Stimulated activated CD4-positive, alpha-beta T cell treated with anti-CD3 and anti-CD28 coated beads, TNF-alpha, amount 100 ng/mL, for 1 hour (primary cell): ENCODE results near the gene MBP.
"Not testable (repeated sequence)": the region's sequence is repeated elsewhere in the genome, so short reads cannot be mapped to it uniquely, and the experiment has no call there.

ENCODE experiments used
- DNase-seq, 3 donors: peaks; one replicate each; pipeline ENCODE4 v3.0.0-alpha.2; 2020; ENCODE audit warnings: low read depth in 3 of 3, low spot score in 1 of 3

MBP gene

GRCh38 chr18:77035380-77036187 is 97.0 kb downstream of the MBP start:
- DNase-seq = no peak

DNA sequence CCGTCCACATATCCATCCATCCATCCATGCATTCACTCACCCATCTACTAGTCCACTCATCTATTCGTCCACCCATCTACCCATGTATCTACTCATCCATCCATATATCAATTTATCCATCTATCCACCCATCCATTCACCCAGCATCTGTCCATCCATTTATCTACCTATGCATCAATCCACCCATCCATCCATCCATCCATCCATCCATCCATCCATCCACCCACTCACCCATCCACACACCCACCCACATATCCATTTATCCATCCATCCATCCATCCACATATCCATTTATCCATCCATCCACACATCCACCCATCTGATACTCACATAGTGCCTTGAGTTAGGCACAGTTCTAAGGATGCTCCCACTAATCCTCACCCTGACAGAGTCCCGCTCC is 99.0 kb downstream of the MBP start:
- DNase-seq = no peak

- DNase-seq = no peak
These were observed 100.3 kb downstream of the MBP start for GRCh38 chr18:77032181-77032701.

- no peak for DNase-seq
These were observed 100.9 kb downstream of the MBP start for GRCh38 chr18:77031662-77032061.

DNA sequence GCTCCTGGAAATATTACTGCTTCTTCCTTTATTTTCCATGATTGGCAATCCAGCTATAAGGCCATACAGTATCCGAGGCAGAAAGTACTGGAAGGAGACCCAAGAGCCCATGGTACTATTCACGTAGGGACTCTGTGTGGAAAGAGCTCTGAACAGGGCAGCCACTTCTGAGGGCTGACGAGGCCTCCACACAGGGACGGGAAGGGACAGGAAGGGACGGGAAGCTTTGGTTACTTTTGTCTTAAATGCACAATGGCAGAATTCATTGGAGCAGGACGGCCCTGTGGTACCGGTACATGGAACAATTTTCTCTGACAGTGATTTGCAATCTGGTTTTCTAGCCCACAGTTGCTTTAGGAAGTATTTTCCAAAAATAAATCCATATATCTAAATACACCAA is 102.4 kb downstream of the MBP start:
- no peak for DNase-seq

- no peak for DNase-seq
These were observed 106.7 kb downstream of the MBP start for GRCh38 chr18:77025831-77026363.

GRCh38 chr18:77025123-77025522 is 107.5 kb downstream of the MBP start:
- no peak for DNase-seq

DNA sequence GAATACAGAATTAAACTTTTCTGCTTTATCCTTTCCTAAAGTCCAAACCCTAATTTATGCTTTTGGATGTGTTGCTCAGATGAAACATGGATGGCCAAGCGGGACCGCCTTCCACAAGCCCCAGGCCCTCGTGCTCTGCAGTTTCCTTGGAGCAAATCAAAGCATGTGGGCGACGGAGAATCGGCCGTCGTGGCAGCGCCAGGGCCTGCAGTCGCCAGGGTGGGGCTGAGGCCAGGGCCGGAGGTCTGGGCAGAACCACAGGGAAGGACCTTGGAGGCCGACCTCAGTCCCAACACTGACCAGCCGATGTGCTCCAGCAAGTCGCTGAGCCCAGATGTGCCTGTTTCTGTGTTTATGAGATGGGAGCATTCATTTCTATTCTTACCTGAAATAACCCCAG is 108.1 kb downstream of the MBP start:
- DNase-seq = no peak

DNA sequence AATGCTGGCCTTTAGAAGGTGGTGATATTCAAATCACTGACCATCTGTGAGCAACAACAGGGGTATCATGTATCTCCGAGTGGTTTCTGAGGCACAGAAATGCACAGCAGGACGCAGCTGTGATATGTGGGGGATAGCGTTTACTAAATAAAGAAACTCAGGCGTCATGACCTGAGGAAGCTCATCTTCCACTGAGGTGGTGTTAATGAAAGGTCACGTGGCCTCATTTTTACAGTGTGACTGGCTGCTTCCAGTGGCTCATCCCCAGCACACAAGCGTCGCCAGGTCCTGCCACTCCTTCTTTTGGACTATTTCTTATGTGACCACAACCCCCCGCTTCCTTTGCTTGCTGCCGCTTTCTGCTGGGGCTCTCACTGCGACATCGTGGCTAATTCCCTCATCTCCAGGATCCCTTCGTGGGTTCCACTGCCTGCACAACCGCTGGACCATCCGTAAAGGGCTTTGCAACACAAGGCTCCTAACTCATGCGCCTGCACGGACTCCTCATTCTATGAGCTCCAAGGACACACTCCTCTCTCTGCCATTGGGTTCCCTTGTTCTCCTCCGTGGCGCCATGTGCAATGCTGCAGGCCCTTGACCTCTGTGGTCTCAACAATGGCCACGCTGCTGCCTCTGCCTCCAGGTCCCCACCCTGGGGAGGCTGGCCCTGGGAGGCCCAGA is 109.3 kb downstream of the MBP start:
- no peak for DNase-seq

DNA sequence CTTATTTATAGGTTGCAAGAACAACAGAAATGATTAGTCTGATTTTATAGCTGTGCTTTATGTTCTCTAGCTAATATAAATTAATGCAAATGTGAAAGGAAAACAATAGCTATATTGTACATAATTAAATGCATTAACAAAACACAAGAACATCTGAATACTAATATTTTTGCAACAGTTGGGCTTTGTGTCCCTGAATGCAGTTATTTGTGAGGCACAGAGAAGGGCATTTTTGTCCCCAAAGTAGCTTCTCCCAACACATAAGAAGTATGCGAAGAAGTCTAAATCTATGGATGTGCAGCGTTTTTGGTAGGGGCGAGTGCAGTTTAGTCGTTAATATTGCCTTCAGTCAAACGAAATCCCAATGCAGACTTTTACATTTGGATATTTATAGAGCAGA is 110.0 kb downstream of the MBP start:
- DNase-seq = no peak

DNA sequence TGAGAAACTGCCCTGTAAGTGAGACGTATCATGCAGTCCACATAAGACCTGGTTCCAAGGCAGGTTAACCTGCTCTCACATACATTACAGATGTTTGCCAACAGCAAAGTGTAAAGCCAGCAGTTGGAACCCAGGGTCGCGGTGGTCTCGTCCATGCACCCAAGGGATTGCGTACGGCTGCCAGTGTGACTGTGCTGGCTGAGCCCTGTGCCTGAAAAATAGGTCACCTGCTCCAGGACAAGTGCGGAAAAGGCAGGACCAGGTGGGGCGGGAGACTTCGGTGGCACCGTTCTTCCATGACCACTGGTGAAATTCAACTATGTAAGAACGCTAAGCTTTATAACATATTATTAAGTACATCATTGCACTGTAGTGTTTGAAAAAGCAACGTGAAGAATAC is 110.5 kb downstream of the MBP start:
- no peak for DNase-seq

GRCh38 chr18:77021478-77021877 is 111.1 kb downstream of the MBP start:
- not testable (repeated sequence) for DNase-seq

DNA sequence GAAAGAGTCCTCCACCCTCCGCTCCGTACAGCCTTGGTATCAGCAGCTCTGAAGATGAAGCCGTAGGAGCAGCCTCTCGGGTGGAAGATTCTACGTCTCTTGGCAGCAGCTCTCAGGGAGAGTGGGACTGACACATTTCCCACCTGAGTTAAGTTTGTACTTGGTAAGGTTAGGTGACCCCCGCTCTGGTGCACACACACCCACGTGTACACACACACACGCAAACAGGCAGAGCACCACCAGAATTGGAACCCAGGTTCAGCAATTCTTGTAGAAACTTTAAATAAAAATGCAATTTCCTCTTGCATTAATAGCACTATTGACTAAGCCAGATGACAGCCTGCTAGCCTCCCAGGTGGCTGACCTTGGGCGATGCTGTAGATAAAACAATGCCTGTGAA is 111.5 kb downstream of the MBP start:
- DNase-seq = no peak

GRCh38 chr18:77020561-77020960 is 112.0 kb downstream of the MBP start:
- no peak for DNase-seq

DNA sequence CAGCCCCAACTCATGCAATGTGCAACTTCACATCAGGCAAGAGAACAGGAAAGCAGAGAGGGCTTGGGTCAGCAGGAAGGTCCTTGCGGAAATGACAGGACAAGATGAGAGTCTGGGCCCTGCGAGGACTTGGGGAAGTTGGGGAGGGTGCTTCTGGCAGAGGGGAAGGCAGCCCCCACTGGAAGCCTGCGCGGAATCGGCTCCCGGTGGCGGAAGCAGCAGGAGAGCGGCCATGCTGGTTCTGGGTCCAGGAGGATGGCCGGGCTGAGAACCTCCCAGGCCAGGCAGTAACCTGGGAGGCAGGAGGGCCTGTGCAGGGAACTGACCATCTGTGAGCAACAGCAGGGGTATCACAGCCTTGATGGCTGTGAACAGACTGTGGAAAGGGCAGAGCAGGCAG is 112.9 kb downstream of the MBP start:
- DNase-seq = no peak

- DNase-seq = not testable (repeated sequence)
These were observed 113.9 kb downstream of the MBP start for GRCh38 chr18:77018650-77019049.

GRCh38 chr18:77017355-77017754 is 115.2 kb downstream of the MBP start:
- no peak for DNase-seq

GRCh38 chr18:77016936-77017335 is 115.6 kb downstream of the MBP start:
- no peak for DNase-seq

GRCh38 chr18:77015771-77016710 is 116.5 kb downstream of the MBP start:
- DNase-seq = no peak

DNA sequence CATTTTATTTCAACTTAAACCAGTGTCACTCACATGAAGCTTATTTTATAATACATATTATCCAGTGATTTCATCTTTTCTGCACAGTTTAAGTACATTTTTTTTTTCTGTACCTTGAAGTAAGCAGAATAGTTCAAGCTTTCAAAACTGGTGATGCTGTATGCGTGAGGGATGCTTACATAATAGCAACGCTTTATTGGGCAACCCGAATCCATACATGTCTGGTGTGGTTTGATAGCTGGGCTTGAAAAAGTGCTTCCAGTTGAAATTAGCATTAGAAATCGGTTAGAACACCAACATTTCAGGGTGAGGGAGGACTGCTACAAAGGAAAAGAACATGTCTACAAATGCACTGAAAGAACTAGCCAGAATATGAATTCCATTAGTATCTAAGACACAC is 117.4 kb downstream of the MBP start:
- DNase-seq = no peak

GRCh38 chr18:77014538-77014937 is 118.0 kb downstream of the MBP start:
- no peak for DNase-seq
